GM23338 (cell line): ENCODE measurements around the gene HTR3B.

Experiments
- CREB1 ChIP-seq: fragments of 250-450 bp; sonication (Bioruptor Pico); IDR thresholded peaks from 2 replicates; pipeline ENCODE4 v1.5.0; 2020; ENCODE audit warnings: low read depth, mild to moderate bottlenecking, moderate library complexity
- EZH2 ChIP-seq: fragments of 200-600 bp; sonication (generic); IDR thresholded peaks from one replicate; pipeline ENCODE4 v1.8.0; 2017; ENCODE audit warnings: antibody characterized with exemption, mild to moderate bottlenecking, low read depth; ENCODE audit not compliant: unreplicated experiment
- EZH2phosphoT487 ChIP-seq: fragments of 200-600 bp; sonication (generic); IDR thresholded peaks from one replicate; pipeline ENCODE4 v1.8.1; 2018; ENCODE audit warnings: antibody characterized with exemption; ENCODE audit not compliant: unreplicated experiment
- JUNB ChIP-seq: IDR thresholded peaks from one replicate; pipeline ENCODE4 v1.6.1; 2016; ENCODE audit warnings: antibody characterized with exemption; ENCODE audit not compliant: unreplicated experiment
- POLR2AphosphoS5 ChIP-seq: IDR thresholded peaks from 2 replicates; pipeline ENCODE4 v1.6.1; 2016; ENCODE audit warnings: antibody characterized with exemption, low read depth
- STAT1 ChIP-seq: IDR thresholded peaks from one replicate; pipeline ENCODE4 v1.6.1; 2016; ENCODE audit warnings: antibody characterized with exemption; ENCODE audit not compliant: unreplicated experiment
- ZNF114 ChIP-seq: fragments of 250-450 bp; sonication (Bioruptor Pico); IDR thresholded peaks from 2 replicates; pipeline ENCODE4 v1.5.0; 2020; ENCODE audit warnings: mild to moderate bottlenecking, moderate library complexity
- ZNF331 ChIP-seq: fragments of 250-450 bp; sonication (Bioruptor Pico); IDR thresholded peaks from 2 replicates; pipeline ENCODE4 v1.5.0; 2020; ENCODE audit warnings: low read depth, mild to moderate bottlenecking, moderate library complexity
- TF ChIP-seq, protein P1 (sequence below), 2 experiments: fragments of 200-600 bp in 1 of 2; sonication (generic) in 1 of 2; conservative IDR thresholded peaks; 2 replicates each; pipeline versions ENCODE4 v1.5.1 to v1.6.1; 2016 to 2017; ENCODE audit warnings: antibody characterized with exemption in 2 of 2, low read depth in 2 of 2, mild to moderate bottlenecking in 2 of 2, moderate library complexity in 1 of 2
- TF ChIP-seq, protein P2 (sequence below): IDR thresholded peaks from one replicate; pipeline ENCODE4 v1.6.1; 2018; ENCODE audit warnings: antibody characterized with exemption; ENCODE audit not compliant: unreplicated experiment
- TF ChIP-seq, protein P3 (sequence below): fragments of 250-450 bp; sonication (Bioruptor Pico); IDR thresholded peaks from 2 replicates; pipeline ENCODE4 v1.5.0; 2020; ENCODE audit warnings: mild to moderate bottlenecking, moderate library complexity

DNA sequence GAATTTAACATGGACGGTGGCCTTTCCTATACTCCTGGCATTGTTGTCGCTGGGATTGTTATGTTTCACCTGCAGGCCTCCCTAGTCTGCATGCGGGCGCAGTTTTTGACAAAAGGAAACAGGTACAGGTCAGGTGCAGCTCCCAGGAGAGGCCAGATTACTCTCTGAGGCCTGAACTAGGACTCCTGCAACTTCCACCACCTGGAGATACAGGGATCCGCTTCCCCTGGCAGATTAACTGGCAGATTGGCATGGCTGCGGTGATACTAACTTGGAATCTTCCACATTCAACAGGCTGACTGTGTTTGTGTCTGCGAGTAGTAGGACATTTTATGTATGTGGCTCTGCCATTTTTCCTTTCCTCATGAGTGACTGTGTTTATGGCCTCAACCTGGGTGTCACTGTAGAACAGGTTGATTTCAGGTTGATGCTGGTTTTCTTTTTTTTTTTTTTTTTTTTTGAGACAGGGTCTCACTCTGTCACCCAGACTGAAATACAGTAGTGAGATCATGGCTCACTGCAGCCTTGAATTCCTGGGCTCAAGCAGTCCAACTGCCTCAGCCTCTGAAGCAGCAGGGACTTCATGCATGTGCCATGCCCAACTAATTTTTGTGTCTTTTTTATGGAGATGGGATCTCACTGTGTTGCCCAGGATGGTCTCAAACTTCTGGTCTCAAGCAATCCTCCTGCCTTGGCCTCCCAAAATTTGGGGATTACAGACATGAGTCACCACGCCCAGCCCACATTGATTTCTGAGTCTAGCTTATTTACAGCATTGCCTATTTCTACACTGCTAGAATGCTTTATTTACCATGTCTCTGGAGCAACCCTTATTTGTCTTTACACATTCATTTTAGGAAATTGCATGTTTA lies 27.6 kb upstream of the HTR3B start:
- TF ChIP-seq, protein P1, sequence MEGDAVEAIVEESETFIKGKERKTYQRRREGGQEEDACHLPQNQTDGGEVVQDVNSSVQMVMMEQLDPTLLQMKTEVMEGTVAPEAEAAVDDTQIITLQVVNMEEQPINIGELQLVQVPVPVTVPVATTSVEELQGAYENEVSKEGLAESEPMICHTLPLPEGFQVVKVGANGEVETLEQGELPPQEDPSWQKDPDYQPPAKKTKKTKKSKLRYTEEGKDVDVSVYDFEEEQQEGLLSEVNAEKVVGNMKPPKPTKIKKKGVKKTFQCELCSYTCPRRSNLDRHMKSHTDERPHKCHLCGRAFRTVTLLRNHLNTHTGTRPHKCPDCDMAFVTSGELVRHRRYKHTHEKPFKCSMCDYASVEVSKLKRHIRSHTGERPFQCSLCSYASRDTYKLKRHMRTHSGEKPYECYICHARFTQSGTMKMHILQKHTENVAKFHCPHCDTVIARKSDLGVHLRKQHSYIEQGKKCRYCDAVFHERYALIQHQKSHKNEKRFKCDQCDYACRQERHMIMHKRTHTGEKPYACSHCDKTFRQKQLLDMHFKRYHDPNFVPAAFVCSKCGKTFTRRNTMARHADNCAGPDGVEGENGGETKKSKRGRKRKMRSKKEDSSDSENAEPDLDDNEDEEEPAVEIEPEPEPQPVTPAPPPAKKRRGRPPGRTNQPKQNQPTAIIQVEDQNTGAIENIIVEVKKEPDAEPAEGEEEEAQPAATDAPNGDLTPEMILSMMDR (conservative IDR thresholded peaks at IDR 0.05; ENCODE audit: low read depth in 2 of 2) = no peak
- TF ChIP-seq POLR2AphosphoS5 (no peak), EZH2 (no peak), EZH2phosphoT487 (no peak), CREB1 (no peak), JUNB (no peak), ZNF114 (no peak), ZNF331 (CRISPR knock-in tag) (no peak), STAT1 (no peak)
- TF ChIP-seq, protein P2, sequence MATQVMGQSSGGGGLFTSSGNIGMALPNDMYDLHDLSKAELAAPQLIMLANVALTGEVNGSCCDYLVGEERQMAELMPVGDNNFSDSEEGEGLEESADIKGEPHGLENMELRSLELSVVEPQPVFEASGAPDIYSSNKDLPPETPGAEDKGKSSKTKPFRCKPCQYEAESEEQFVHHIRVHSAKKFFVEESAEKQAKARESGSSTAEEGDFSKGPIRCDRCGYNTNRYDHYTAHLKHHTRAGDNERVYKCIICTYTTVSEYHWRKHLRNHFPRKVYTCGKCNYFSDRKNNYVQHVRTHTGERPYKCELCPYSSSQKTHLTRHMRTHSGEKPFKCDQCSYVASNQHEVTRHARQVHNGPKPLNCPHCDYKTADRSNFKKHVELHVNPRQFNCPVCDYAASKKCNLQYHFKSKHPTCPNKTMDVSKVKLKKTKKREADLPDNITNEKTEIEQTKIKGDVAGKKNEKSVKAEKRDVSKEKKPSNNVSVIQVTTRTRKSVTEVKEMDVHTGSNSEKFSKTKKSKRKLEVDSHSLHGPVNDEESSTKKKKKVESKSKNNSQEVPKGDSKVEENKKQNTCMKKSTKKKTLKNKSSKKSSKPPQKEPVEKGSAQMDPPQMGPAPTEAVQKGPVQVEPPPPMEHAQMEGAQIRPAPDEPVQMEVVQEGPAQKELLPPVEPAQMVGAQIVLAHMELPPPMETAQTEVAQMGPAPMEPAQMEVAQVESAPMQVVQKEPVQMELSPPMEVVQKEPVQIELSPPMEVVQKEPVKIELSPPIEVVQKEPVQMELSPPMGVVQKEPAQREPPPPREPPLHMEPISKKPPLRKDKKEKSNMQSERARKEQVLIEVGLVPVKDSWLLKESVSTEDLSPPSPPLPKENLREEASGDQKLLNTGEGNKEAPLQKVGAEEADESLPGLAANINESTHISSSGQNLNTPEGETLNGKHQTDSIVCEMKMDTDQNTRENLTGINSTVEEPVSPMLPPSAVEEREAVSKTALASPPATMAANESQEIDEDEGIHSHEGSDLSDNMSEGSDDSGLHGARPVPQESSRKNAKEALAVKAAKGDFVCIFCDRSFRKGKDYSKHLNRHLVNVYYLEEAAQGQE = no peak
- TF ChIP-seq, protein P3, sequence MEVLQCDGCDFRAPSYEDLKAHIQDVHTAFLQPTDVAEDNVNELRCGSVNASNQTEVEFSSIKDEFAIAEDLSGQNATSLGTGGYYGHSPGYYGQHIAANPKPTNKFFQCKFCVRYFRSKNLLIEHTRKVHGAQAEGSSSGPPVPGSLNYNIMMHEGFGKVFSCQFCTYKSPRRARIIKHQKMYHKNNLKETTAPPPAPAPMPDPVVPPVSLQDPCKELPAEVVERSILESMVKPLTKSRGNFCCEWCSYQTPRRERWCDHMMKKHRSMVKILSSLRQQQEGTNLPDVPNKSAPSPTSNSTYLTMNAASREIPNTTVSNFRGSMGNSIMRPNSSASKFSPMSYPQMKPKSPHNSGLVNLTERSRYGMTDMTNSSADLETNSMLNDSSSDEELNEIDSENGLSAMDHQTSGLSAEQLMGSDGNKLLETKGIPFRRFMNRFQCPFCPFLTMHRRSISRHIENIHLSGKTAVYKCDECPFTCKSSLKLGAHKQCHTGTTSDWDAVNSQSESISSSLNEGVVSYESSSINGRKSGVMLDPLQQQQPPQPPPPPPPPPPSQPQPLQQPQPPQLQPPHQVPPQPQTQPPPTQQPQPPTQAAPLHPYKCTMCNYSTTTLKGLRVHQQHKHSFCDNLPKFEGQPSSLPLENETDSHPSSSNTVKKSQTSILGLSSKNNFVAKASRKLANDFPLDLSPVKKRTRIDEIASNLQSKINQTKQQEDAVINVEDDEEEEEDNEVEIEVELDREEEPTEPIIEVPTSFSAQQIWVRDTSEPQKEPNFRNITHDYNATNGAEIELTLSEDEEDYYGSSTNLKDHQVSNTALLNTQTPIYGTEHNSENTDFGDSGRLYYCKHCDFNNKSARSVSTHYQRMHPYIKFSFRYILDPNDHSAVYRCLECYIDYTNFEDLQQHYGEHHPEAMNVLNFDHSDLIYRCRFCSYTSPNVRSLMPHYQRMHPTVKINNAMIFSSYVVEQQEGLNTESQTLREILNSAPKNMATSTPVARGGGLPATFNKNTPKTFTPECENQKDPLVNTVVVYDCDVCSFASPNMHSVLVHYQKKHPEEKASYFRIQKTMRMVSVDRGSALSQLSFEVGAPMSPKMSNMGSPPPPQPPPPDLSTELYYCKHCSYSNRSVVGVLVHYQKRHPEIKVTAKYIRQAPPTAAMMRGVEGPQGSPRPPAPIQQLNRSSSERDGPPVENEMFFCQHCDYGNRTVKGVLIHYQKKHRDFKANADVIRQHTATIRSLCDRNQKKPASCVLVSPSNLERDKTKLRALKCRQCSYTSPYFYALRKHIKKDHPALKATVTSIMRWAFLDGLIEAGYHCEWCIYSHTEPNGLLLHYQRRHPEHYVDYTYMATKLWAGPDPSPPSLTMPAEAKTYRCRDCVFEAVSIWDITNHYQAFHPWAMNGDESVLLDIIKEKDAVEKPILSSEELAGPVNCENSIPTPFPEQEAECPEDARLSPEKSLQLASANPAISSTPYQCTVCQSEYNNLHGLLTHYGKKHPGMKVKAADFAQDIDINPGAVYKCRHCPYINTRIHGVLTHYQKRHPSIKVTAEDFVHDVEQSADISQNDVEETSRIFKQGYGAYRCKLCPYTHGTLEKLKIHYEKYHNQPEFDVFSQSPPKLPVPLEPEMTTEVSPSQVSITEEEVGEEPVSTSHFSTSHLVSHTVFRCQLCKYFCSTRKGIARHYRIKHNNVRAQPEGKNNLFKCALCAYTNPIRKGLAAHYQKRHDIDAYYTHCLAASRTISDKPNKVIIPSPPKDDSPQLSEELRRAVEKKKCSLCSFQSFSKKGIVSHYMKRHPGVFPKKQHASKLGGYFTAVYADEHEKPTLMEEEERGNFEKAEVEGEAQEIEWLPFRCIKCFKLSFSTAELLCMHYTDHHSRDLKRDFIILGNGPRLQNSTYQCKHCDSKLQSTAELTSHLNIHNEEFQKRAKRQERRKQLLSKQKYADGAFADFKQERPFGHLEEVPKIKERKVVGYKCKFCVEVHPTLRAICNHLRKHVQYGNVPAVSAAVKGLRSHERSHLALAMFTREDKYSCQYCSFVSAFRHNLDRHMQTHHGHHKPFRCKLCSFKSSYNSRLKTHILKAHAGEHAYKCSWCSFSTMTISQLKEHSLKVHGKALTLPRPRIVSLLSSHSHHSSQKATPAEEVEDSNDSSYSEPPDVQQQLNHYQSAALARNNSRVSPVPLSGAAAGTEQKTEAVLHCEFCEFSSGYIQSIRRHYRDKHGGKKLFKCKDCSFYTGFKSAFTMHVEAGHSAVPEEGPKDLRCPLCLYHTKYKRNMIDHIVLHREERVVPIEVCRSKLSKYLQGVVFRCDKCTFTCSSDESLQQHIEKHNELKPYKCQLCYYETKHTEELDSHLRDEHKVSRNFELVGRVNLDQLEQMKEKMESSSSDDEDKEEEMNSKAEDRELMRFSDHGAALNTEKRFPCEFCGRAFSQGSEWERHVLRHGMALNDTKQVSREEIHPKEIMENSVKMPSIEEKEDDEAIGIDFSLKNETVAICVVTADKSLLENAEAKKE (CRISPR knock-in tag) = no peak
